ENCODE results near the gene DNHD1.

Gene DNHD1

GRCh38 chr11:6614446-6614845 lies 117.4 kb downstream of the DNHD1 start:
- no peak for DNase-seq

GRCh38 chr11:6615046-6615445 lies 118.0 kb downstream of the DNHD1 start:
- DNase-seq, result no peak

GRCh38 chr11:6615882-6616585 lies 119.0 kb downstream of the DNHD1 start:
- DNase-seq, result no peak

GRCh38 chr11:6616596-6617250 lies 119.6 kb downstream of the DNHD1 start:
- DNase-seq, result no peak

GRCh38 chr11:6617315-6617781 lies 120.3 kb downstream of the DNHD1 start:
- no peak for DNase-seq

GRCh38 chr11:6618117-6619003 lies 121.3 kb downstream of the DNHD1 start:
- no peak for DNase-seq

- DNase-seq, result peak; percentile 95
Observed at GRCh38 chr11:6619004-6619745, 122.1 kb downstream of the DNHD1 start, which contains the start of gene TPP1. Gene TPP1, minus strand, starts transcription at chr11:6619422. Its CDS starts 22 bp downstream, at chr11:6619400.

- no peak for DNase-seq
Observed at GRCh38 chr11:6620636-6621035, 123.6 kb downstream of the DNHD1 start.
